Left lung (tissue), 10 donors: ENCODE results near the gene PTPRU. TPM values are rescaled to one million over a fixed set of nuclear protein-coding genes. Genes with fewer than 3 reads are reported as not detected.

ENCODE experiments used
- ATAC-seq: fragments of 200-7000 bp; cut with Tn5 transposase; one replicate; pipeline ENCODE4 v1.9.1; 2020; ENCODE audit warnings: moderate library complexity
- DNase-seq, 4 donors: peaks; one replicate each; pipeline ENCODE4 v3.0.0-alpha.2; 2013 to 2020
- H3K27ac ChIP-seq, 2 donors: fragments of 200-600 bp; sonication (generic) in 1 of 2; one replicate each; pipeline versions ENCODE4 v1.5.0 to v1.8.0; 2020 to 2021
- H3K27me3 ChIP-seq, 2 donors: fragments of 200-600 bp; sonication (generic) in 1 of 2; one replicate each; pipeline versions ENCODE4 v1.5.0 to v1.8.0; 2020 to 2021
- H3K36me3 ChIP-seq, 2 donors: fragments of 200-600 bp; sonication (generic) in 1 of 2; one replicate each; pipeline versions ENCODE4 v1.5.0 to v1.8.0; 2020 to 2021
- H3K4me1 ChIP-seq, 2 donors: fragments of 200-600 bp; one replicate each; pipeline ENCODE4 v1.8.0; 2021
- H3K4me3 ChIP-seq, 2 donors: fragments of 200-600 bp; sonication (generic) in 1 of 2; one replicate each; pipeline versions ENCODE4 v1.5.0 to v1.8.0; 2020 to 2021; ENCODE audit warnings: mild to moderate bottlenecking in 1 of 2
- H3K9me3 ChIP-seq, 2 donors: fragments of 200-600 bp; sonication (generic) in 1 of 2; one replicate each; pipeline versions ENCODE4 v1.5.0 to v1.8.0; 2020 to 2021
- CTCF ChIP-seq, 2 donors: fragments of 200-600 bp; sonication (generic) in 1 of 2; IDR thresholded peaks; one replicate each; pipeline versions ENCODE4 v1.5.0 to v1.8.0; 2021; ENCODE audit warnings: antibody characterized with exemption in 2 of 2
- intact Hi-C, 2 donors: fragments of 100-400 bp; cut with DNase I; formaldehyde crosslinking; loops; one replicate each; pipeline versions ENCODE4 v1.11.2 to v1.14.2; 2022
- polyA plus RNA-seq, 6 donors: library from polyadenylated mRNA; unstranded; fragments of 120-200 nt; gene quantifications; one replicate each; pipeline ENCODE4 v1.2.1, GENCODE V29; 2013; ENCODE audit not compliant: insufficient read length in 6 of 6
- total RNA-seq, 2 donors: library from RNA; stranded (reverse); fragmentation: NEBNext Ultra II Directional; extraction: Animal tissue kit (Norgen Biotek cat#: 25700); gene quantifications; one replicate each; pipeline ENCODE4 v1.2.1, GENCODE V29; 2021
- donor health status: DM: no; HTN: yes; CAD: no.
- donor health status: DM: no; HTN: no; CAD: no.

PTPRU gene
- total and polyA plus RNA-seq, 8 donors, result 15.5 to 45.4 (median 18.8) TPM

- Histone ChIP-seq H3K9me3 (no peaks in the 10 kb centered on the region), H3K4me3 (peak overlapping the region; percentile 32 to 55), H3K36me3 (no peaks in the 10 kb centered on the region), H3K27me3 (peaks cover 0 to 64% of the 10 kb centered on the region in 2 donors), H3K27ac (peak overlapping the region; percentile 45 to 67), H3K4me1 (peaks cover 0 to 28% of the 10 kb centered on the region in 2 donors)
- intact Hi-C loops, result no loop called here
- ATAC-seq (no peak), DNase-seq (no peak)
- TF ChIP-seq CTCF (IDR thresholded peaks at IDR 0.05), result no peak
Observed at GRCh38 chr1:29238620-29239002, 2.3 kb downstream of the PTPRU start.

GRCh38 chr1:29239142-29239541, 2.8 kb downstream of the PTPRU start:
- Histone ChIP-seq H3K27me3 (peaks cover 0 to 64% of the 10 kb centered on the region in 2 donors), H3K27ac (peak overlapping the region; percentile 45 to 67), H3K4me1 (peaks cover 0 to 28% of the 10 kb centered on the region in 2 donors), H3K36me3 (no peaks in the 10 kb centered on the region), H3K9me3 (no peaks in the 10 kb centered on the region), H3K4me3 (peak overlapping the region in 1 of 2 donors; percentile 55)
- no peak for TF ChIP-seq CTCF (IDR thresholded peaks at IDR 0.05)
- DNase-seq (peak in 2 of 4 donors; percentile 52 to 69), ATAC-seq (peak; percentile 66)
- intact Hi-C loops, result no loop called here

- Histone ChIP-seq H3K27ac (no peak overlapping the region), H3K27me3 (peaks cover 0 to 57% of the 10 kb centered on the region in 2 donors), H3K4me1 (peaks cover 0 to 28% of the 10 kb centered on the region in 2 donors), H3K36me3 (no peaks in the 10 kb centered on the region), H3K4me3 (no peak overlapping the region), H3K9me3 (no peaks in the 10 kb centered on the region)
- no peak for TF ChIP-seq CTCF (IDR thresholded peaks at IDR 0.05)
- intact Hi-C loops, result no loop called here
- DNase-seq, result no peak
- ATAC-seq, result no peak
Observed at GRCh38 chr1:29240400-29240837, 4.1 kb downstream of the PTPRU start.

GRCh38 chr1:29240986-29241385, 4.7 kb downstream of the PTPRU start:
- intact Hi-C loops, result no loop called here
- ATAC-seq (no peak), DNase-seq (no peak)
- Histone ChIP-seq H3K27me3 (peaks cover 0 to 57% of the 10 kb centered on the region in 2 donors), H3K4me1 (peaks cover 0 to 28% of the 10 kb centered on the region in 2 donors), H3K9me3 (no peaks in the 10 kb centered on the region), H3K36me3 (no peaks in the 10 kb centered on the region), H3K27ac (no peak overlapping the region), H3K4me3 (no peak overlapping the region)
- TF ChIP-seq CTCF (IDR thresholded peaks at IDR 0.05), result no peak

GRCh38 chr1:29243023-29243870, 6.9 kb downstream of the PTPRU start:
- Histone ChIP-seq H3K4me1 (peaks cover 0 to 12% of the 10 kb centered on the region in 2 donors), H3K9me3 (no peaks in the 10 kb centered on the region), H3K36me3 (no peaks in the 10 kb centered on the region), H3K4me3 (no peak overlapping the region), H3K27me3 (peaks cover 0 to 39% of the 10 kb centered on the region in 2 donors), H3K27ac (no peak overlapping the region)
- intact Hi-C loops, result no loop called here
- DNase-seq (no peak), ATAC-seq (no peak)
- no peak for TF ChIP-seq CTCF (IDR thresholded peaks at IDR 0.05)
